GM12865 (cell line): ENCODE measurements around the gene PLEKHA6.

Experiments used
- DNase-seq: peaks from one replicate; pipeline ENCODE4 v3.0.0; 2010; ENCODE audit warnings: low read depth
- H3K4me3 ChIP-seq: 2 replicates; pipeline ENCODE4 v1.5.1; 2011; ENCODE audit warnings: mild to moderate bottlenecking, low read depth, low read length, control low read depth
- TF ChIP-seq, protein P1 (sequence below): IDR thresholded peaks from 2 replicates; pipeline ENCODE4 v1.5.1; 2011; ENCODE audit warnings: low read length, control low read depth, low read depth, inconsistent platforms; ENCODE audit not compliant: insufficient read depth; ENCODE audit errors: missing control alignments

The PLEKHA6 gene

DNA sequence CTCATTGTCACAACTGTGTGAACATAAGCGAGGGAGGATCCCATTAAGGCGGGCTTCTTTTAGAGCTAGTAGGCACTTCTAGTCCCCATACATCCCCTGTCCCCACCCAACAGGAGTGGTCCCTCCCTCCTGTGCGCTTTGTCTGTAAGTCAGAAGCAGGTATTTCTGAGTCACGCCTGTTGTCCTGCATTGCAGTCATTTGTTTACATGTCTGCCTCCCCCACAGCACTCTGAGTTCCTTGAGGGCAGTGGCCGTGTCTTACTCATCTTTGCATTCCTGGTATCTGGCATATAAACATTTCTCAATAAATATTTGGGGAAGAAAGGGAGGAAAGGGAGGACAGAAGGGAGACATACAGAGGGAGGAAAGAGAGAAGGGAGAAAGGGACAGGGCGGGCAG is 40.3 kb downstream of the PLEKHA6 start:
- TF ChIP-seq, protein P1, sequence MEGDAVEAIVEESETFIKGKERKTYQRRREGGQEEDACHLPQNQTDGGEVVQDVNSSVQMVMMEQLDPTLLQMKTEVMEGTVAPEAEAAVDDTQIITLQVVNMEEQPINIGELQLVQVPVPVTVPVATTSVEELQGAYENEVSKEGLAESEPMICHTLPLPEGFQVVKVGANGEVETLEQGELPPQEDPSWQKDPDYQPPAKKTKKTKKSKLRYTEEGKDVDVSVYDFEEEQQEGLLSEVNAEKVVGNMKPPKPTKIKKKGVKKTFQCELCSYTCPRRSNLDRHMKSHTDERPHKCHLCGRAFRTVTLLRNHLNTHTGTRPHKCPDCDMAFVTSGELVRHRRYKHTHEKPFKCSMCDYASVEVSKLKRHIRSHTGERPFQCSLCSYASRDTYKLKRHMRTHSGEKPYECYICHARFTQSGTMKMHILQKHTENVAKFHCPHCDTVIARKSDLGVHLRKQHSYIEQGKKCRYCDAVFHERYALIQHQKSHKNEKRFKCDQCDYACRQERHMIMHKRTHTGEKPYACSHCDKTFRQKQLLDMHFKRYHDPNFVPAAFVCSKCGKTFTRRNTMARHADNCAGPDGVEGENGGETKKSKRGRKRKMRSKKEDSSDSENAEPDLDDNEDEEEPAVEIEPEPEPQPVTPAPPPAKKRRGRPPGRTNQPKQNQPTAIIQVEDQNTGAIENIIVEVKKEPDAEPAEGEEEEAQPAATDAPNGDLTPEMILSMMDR, result no peak
- no peak for DNase-seq

DNA sequence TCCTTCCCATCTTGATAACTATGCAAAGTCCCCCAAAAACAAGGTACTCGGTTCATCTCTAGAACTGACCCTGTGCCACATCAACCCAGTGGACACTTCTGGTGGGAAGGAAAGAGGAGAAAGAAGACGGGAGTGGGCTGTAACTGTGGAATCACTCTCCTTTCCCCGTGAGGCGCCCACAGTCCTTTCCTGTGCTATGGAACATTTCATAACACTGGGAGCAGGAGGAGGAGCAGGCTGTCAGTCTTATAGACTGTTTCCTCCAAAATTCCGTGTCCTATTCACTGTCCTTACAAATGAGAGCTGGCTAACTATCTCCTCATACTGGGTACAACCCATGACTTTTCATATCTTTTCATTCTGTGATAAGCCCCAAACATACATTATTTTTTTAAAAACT is 40.7 kb downstream of the PLEKHA6 start:
- no peak overlapping the region for H3K4me3 ChIP-seq
- DNase-seq, result no peak

More for the DNA sequence above, 40.3 kb downstream of the PLEKHA6 start:
- no peak overlapping the region for H3K4me3 ChIP-seq

DNA sequence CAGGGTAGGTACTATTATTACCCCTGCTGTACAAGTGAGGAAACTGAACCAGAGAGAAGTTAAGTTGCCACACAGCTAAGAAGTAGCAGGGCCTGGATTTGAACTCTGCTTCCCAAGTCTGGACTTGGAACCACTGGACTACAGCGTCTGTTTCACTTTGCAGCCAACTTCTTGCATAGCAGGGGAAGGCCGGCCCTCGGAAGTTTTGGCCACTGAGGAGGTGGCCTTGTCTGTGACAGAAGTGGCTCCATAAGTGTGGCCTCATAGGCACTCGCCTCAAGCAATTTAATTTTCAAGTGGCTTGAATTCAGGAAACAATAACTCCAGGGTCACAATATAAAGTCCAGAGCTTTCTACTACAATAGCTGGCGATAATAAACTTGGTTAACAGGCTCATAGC is 41.4 kb downstream of the PLEKHA6 start:
- no peak for DNase-seq
- TF ChIP-seq, protein P1, result no peak
- H3K4me3 ChIP-seq, result no peak overlapping the region

More for the DNA sequence above, 40.7 kb downstream of the PLEKHA6 start:
- TF ChIP-seq, protein P1, result no peak

DNA sequence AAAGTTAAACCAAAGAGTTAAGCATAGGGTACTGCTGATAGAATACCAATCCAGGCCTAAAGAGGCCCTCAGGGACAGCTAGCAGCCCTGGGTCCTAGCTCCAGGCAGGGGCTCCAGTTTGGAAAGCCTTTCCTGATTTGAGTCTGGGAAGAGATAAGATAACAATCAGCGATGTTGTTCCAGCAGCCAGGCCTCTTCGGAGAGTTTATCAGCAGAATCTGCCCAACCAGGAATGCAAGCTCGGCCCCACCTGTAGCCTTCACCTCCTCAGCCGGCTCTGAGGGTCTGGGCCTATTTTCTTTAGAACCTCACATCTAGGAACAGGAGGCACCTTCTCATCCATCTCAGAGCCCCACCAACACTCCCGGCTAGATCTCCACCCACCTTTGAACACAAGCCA is 42.6 kb downstream of the PLEKHA6 start:
- no peak overlapping the region for H3K4me3 ChIP-seq
- no peak for DNase-seq
- TF ChIP-seq, protein P1, result no peak

DNA sequence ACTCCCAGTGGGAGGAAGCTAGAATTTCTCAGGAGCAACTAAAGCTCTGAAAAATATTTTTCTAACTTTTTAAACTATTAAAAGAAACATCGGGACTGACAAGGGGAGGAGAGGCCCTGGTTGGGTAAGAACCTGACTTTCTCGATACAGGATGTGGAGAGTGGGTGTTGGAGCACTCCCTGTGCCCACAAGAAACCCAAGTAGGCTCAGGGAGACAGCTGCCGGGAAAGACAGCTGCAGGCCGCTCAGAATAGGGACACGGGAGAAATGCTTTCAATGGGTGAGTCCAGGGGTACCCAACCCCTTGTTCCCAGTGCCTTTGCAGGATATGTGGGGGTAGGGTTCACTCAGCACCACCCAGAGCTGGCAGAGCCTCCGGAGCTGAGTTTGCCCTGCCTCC is 43.6 kb downstream of the PLEKHA6 start:
- TF ChIP-seq, protein P1, result no peak
- no peak overlapping the region for H3K4me3 ChIP-seq
- DNase-seq, result no peak

DNA sequence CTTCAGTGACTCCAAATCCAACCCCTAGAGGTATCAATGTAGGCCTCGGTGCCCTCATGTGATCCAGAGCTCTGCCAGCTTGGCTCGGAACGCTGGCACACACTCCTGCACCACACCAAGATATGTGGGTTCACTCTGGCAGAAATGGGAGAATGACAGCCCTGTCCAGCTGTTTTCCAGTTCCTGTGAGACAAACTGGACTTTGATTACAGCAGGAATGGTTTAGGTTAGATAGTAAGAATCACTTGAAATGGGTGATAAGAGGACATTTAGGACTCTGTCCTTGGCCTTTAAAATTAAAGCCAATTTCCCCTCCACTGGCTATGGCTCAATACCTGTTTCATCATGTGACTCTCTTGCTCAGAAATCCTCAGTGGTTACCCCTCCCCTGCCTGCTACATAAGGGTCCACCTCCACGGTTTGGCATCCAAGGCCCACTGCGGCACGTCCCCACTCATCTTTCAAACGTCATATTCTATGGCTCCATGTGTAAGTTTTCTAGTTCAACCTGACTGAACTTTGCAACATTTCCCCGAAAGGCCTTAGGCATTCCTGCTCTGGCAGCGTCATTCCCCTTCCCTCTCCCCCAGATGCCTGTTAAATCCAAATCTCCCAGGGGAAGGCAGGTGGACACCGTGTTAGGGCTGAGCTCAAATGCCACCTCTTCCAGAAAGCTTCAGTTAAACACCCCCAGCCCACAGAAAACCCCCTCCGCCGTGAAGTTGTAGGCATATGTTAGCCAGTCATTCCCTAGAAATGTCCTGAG is 44.7 kb downstream of the PLEKHA6 start:
- no peak overlapping the region for H3K4me3 ChIP-seq
- TF ChIP-seq, protein P1, result no peak
- DNase-seq, result no peak
